Measurements from ENCODE around the gene RAB15.

Gene RAB15

DNA sequence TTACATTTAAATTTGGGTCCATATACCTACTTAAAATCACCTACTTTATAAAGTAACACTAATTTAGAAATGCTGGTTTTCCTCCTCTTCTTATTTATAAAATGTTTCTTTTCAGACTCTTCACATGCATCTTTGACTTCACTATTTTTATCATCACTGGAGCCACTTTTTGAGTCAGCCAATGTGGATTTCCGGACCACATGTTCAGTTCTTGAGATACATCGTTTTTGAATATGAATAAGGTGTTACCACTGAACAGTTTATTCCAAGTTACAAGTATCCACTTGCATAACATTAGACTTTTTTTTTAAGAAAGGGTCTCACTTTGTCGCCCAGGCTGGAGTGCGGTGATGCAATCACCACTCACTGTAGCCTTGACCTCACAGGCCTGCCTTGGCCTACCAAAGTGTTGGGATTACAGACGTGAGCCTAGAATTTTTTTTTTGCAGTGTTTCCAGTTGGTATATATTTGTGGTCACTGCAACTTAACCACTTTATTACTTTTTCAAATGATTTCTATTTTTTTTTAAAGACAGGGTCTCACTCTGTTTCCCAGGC, 20.3 kb upstream of the RAB15 start:
- no peak for DNase-seq (ENCODE audit: low read depth)
- TF ChIP-seq CTCF (conservative IDR thresholded peaks at IDR 0.05; ENCODE audit: low read length): no peak
- H3K4me3 ChIP-seq (ENCODE audit: low read length): no peak overlapping the region

- TF ChIP-seq CTCF (conservative IDR thresholded peaks at IDR 0.05; ENCODE audit: low read length): no peak
- no peak overlapping the region for H3K4me3 ChIP-seq (ENCODE audit: low read length)
- DNase-seq (ENCODE audit: low read depth): no peak
These were observed 18.8 kb upstream of the RAB15 start for GRCh38 chr14:64990939-64991338.

DNA sequence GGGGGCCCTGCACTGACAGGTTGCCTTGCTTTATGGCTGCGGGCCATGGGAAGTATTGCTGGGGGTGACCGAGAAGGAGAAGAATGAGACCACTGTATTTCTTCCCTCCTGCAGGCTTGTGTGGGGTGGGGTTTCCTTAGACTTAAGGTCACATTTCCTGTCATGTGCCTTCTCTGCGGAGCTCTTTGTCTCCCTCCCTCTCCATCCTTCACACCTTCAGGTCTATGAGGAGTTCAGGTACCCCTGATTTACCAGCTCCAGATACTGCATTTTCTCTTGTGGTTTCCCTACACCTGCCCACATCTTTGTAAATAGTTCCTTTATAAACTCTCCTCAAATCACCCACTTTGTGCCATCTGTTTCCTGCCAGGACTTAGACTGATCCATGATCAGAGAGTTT, 18.2 kb upstream of the RAB15 start:
- no peak overlapping the region for H3K4me3 ChIP-seq (ENCODE audit: low read length)
- TF ChIP-seq CTCF (conservative IDR thresholded peaks at IDR 0.05; ENCODE audit: low read length): no peak
- DNase-seq (ENCODE audit: low read depth): no peak

DNA sequence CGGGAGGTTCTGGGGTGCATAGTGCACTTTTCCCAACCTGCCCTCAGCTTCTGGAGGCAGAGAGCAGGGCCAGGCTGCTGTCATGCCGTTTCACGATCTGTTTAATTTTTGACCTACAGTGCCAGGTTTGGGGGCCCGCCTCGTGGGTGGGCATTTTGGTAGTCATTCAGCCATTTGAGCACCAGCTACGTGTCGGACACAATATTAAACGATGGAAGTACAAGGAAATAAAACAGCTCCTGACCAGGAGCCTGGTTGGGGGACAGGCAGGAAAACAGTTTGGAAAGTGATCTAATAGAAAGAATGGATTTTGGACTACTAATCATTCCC, 15.3 kb upstream of the RAB15 start:
- no peak for TF ChIP-seq CTCF (conservative IDR thresholded peaks at IDR 0.05; ENCODE audit: low read length)
- H3K4me3 ChIP-seq (ENCODE audit: low read length): peak overlapping the region; percentile 98
- DNase-seq (ENCODE audit: low read depth): no peak

DNA sequence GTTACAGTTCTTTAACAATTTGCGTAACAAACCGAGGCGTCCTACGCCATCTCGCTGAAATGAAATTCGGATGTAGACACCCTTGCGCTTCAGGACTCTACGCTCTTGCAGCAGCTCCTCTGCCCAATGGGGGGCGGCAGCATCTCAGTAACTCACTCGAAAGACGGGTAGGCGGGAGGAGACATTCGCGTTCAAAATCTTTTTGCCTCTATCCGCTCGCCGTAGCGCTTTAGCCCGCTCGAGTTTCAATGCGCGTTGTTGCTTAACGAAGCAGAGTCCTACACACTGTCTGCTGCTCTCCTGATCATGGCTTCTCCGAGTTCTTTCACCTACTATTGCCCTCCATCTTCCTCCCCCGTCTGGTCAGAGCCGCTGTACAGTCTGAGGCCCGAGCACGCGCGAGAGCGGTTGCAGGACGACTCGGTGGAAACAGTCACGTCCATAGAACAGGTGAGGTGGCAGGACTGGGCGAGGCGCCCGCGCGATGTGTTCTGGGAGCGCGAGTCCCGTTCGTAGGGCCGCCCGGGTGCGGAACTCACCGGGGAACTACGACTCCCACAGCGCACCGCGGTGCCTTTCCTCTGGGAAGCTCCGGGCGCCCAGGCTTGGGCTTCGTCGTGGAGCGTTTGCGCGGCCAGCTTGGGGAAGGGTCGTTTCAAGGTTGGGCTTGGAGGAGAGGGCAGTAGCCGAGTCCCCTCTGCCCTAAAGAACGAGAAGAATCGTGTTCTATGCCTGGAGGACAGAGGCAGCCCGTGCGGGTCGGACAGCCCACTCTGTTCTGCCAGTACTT, 14.7 kb upstream of the RAB15 start, which contains the start of gene FNTB:
TSS of gene FNTB (plus strand) at position 248 of the 790 bp plus-strand sequence. CDS start at position 307, 59 bp downstream.
- peak; percentile 73 for TF ChIP-seq CTCF (conservative IDR thresholded peaks at IDR 0.05; ENCODE audit: low read length)
- peak within 1 kb of the TSS; percentile 98 for H3K4me3 ChIP-seq (ENCODE audit: low read length)
- peak; percentile 96 for DNase-seq (ENCODE audit: low read depth)

GRCh38 chr14:64983439-64984310, 11.5 kb upstream of the RAB15 start:
- DNase-seq (ENCODE audit: low read depth): peak; percentile 68
- H3K4me3 ChIP-seq (ENCODE audit: low read length): peak overlapping the region; percentile 34
- TF ChIP-seq CTCF (conservative IDR thresholded peaks at IDR 0.05; ENCODE audit: low read length): peak; percentile 77
